ENCODE results near the gene NCAN.

DNA sequence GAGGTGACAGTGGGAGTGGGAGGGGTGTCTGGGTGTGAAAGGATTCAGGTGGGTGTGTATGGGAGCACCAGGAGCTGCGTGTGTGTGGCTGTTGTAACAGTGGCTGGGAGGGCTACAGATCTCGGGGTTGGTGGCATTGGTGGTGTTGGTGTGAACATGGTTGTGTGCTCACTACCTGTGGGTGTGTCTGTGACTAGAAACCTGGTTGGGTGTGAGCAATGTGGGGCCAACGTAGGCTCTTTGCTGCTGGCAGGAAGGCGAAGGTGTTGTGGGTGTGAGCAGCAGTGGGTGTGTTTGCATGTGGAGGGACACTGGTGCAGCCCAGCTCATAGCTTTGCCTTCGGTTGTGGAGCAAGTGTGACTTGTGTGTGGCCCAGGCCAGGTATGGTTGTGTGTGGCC, 4.8 kb upstream of the NCAN start:
- no peak for TF ChIP-seq CTCF (IDR thresholded peaks at IDR 0.05; ENCODE audit: low read length)
- no peak for TF ChIP-seq EZH2 (IDR thresholded peaks at IDR 0.05; ENCODE audit: borderline replicate concordance, low read length)

All from OCI-LY1 (cell line).